Tongue (tissue), 2 donors: Measurements from ENCODE around the gene SLC19A1. TPM values are rescaled to one million over a fixed set of nuclear protein-coding genes. Genes with fewer than 3 reads are reported as not detected.
"Not testable (repeated sequence)": the region's sequence is repeated elsewhere in the genome, so short reads cannot be mapped to it uniquely, and the experiment has no call there.

Experiments
- DNase-seq: peaks from one replicate; pipeline ENCODE4 v3.0.0-alpha.2; 2015
- total RNA-seq: library from RNA; depleted of rRNA; stranded (reverse); fragments of >200 nt; gene quantifications from one replicate; pipeline ENCODE4 v1.2.3, GENCODE V29; 2014

Gene SLC19A1
- total RNA-seq, 1 donor from 2014 or later: 3.7 TPM

DNA sequence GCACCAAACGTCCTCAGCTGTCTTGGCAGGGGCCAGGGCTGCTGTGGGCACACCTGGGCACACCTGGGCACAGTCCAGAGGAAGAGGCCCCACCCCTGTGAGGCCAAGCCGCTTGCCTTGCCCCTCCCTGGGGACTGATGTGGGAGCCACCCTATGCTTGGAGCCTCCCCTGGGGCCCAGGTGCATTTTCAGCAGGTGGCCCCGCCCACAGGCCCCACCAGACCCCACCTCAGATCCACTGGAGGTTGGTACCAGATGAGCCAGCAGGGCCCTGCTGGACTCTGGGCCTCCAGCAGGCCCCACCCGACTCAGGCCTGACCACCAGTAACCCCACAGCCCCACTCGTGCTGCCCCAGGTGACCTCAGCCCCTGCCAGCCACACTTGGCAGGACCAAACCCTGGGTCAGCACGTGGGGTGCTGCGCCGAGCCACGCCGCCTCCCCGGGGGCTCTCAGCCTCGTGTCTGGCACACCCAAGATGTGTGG is 8.8 kb downstream of the SLC19A1 start:
- no peak for DNase-seq

DNA sequence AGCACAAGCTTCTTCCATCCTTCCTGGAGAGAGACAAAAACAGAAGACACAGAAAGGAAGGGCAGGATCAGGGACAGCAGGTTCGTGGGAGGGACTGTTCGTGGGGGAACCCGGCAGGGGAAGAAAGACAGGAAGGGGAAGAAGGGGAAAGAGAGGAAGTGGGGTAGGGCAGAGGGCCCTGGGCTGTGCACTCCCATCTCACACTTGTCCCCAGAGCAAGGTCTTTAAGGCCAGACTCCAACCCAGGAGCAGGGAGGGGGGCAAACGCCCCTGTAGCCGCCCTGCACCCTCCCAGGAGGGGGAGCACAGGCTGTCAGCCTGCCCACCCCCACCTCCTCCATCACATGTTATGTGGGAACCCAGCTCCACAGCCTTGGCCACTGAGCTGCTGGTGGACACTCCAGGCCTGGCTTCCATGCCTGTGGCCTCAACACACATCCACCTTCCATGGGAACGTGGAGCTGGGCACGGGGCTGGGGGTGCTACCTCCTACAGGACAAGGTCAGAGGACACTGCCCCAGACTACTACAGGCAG is 9.3 kb downstream of the SLC19A1 start:
- no peak for DNase-seq

DNA sequence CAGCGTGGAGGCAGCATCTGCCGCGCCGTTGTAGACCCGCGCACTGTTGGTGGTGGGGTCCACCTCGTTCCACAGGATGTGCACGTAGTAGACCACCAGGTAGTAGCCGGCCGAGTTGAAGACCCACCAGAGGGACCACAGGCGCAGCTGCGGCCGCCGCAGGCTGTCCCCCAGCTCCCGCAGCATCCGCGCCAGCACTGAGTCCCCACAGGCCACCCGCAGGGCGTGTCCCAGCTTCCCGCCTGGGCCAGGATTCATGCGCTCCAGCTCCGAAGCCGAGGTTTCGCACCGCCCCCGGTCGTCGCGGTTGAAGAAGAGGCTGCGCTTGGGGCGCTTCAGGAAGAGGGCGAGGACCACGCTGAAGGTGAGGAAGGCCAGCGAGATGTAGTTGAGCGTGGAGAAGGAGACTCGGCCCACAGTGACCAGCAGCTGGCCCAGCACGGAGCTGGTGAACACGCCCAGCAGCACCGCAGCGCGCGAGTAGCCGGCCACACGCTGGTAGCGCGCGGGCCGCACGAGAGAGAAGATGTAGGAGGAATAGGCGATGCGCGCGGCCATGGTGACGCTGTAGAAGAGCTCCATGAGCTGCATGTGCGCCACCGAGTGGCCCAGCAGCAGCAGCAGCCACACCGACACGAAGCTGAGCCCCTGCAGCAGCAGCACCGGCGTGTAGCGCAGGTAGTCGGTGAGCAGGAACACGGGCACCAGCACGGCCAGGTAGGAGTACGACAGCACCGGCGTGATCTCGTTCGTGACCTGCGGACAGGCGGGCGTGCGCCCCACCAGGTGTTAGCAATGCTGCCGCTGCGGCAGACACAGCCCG is 10.6 kb downstream of the SLC19A1 start:
- no peak for DNase-seq

DNA sequence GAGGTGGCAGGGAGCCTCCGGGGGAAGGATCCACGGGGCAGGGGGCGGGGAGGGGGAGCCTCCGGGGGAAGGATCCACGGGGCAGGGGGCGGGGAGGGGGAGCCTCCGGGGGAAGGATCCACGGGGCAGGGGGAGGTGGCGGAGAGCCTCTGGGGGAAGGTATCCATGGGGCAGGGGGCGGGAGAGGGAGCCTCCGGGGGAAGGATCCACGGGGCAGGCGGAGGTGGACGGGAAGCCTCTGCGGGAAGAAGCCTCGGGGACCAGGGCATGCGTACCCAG is 11.2 kb downstream of the SLC19A1 start:
- not testable (repeated sequence) for DNase-seq

DNA sequence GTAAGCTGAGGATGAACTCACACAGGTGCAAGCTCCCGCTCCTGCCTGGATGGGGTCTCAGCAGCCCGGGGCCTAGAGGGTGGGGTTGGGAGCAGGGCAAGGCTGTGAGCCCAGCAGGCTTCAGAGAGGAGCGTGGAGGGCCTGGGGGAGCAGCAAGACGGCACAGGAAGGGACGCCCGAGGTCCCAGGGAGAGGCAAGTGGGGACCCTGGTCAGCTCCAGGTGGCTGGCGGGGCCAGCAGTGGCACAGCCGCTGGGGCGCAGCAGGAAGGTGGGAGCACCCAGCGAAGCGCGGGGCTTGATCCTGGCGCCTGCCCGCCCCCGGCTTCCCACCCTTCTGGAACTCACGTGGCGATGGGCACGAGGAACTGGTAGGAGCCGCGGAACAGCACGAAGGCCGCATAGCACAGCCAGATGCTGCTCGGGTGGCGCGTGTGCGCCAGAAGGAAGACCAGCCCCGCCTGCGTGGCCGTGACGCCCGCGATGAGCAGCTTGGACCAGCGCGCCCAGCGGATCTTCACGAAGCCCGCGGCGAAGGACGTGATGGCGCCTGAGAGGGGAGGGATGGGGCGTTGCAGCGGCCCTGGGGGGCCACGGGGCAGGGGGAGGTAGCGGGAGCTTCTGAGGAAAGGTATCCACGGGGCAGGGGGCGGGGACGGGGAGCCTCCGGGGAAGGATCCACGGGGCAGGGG is 11.7 kb downstream of the SLC19A1 start:
- no peak for DNase-seq

DNA sequence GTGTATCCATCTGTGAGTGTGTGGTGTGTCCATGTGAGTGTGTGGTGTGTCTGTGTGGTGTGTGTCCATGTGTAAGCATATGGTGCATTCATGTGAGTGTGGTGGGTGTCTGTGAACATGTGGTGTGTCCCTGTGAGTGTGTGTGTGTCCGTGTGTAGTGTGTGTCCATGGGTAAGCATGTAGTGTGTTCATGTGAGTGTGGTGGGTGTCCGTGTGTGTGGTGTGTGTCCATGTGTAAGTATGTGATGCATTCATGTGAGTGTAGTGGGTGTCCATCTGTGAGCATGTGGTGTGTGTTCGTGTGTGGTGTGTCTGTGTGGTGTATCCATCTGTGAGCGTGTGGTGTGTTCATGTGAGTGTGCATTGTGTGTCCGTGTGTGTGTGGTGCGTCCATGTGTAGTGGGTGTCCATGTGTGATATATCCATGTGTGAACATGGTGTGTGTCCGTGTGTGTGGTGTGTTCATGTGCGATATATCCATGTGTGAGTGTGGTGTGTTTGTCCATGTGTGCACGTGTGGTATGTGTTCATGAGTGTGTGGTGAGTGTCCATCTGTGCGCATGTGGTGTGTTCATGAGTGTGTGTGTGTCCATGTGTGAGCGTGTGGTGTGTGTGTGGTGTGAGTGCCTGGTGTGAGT is 12.3 kb downstream of the SLC19A1 start:
- DNase-seq: no peak

DNA sequence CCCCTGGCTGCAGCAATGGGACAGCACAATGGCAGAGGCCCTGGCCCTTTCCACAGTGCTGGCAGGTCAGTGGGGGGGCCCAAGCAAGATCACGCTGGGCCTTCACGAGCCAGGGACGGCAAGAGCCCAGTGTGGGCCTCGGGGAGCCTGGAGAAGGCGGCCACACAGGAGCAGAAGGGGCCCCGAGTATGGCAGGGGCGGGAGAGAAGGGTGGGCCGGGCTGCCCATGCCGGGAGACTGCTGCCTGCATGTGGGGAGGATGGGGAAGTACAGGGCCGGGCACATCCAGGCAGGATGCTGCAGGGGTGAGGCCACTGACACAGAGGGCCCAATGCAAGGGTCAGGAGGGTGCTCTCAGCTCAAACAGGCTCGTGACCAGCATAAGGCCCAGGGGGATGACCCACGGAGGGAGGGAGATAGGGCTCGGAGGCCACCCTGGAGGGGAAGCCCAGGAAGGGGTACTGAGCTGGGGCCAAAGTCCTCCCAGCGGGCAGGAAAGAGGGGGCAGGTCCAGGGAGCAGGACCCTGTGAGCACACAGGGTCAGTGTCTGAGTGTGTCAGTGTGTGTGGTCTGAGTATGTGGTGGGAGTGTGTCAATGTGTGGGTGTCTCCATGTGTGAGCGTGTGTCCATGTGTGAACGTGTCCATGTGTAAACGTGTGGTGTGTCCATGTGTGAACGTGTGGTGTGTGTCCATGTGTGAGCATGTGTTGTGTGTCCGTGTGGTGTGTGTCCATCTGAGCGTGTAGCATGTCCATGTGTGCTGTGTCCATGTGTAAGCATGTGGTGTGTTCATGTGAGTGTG is 13.1 kb downstream of the SLC19A1 start:
- no peak for DNase-seq

DNA sequence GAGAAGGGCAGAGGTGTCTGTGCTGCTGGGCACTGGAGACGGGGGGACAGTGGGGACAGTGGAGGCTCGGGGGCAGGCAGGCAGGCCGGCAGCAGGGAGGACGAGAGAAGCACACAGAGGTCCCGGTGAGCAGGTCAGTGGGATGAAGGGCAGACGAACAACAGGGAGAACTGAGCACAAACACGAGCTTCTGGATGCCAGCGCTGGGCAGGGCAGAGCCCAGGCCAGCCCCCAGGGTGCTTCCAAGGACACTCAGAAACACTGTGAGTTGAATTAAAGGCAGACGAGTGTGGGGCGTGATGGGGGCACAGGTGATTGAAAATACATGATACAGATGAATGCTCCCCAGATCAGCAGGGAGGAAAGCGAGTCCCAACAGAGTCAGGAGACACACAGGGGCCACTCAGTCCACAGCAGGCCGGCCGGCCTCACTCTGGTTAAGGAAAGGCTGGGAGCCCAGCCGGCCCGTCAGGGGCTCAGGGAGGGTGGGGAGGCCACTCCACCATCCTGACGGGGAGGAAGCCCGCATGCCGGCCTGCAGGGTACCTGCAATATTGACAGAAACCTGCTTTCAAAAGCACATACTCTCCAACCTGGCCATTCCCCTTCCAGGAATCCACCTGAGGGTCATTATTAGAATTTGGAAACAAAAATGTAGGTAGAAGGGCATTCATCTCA is 14.1 kb downstream of the SLC19A1 start:
- no peak for DNase-seq

DNA sequence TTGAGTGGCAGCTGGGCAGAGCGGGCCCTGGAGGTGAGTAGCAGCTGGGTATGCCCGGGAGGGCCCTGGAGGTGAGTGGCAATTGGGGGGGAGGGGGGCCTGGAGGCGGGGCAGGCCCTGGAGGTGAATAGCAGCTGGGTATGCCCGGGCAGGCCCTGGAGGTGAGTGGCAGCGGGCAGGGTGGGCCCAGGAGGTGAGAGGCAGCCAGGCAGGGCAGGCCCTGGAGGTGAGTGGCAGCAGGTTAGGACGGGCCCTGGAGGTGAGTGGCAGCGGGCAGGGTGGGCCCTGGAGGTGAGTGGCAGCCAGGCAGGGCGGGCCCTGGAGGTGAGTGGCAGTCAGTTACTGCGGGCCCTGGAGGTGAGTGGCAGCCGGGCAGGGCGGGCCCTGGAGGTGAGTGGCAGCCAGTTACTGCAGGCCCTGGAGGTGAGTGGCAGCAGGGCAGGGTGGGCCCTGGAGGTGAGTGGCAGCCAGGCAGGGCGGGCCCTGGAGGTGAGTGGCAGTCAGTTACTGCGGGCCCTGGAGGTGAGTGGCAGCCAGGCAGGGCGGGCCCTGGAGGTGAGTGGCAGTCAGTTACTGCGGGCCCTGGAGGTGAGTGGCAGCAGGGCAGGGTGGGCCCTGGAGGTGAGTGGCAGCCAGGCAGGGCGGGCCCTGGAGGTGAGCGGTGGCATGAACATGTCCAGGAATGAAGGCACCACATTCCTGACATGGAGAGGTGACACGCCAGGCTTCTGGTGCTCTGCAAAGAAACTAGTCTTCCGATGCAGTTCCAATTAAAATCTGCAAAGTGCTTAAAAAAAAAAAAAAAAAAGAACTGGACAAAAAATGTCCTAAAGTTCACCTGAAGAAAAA is 14.9 kb downstream of the SLC19A1 start:
- DNase-seq: not testable (repeated sequence)

DNA sequence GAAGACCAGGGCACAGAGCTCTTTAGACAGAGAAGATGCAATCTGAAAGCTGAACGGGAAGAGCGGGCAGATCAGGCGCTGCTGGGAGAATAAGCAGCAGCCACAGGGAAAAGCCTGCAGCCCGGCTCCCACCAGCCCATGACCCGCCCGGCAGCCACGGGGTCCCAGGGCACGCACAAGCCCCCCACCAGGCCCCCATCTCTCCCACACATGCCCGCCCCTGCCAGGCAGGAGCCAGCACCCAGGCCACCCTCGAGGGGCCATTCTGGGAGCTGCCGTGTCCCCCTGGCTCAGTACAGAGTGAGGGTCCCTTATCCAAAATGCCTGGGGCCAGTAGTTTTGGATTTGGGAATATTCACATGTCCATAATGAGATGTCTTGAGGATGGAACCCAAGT is 16.3 kb downstream of the SLC19A1 start:
- DNase-seq: no peak

DNA sequence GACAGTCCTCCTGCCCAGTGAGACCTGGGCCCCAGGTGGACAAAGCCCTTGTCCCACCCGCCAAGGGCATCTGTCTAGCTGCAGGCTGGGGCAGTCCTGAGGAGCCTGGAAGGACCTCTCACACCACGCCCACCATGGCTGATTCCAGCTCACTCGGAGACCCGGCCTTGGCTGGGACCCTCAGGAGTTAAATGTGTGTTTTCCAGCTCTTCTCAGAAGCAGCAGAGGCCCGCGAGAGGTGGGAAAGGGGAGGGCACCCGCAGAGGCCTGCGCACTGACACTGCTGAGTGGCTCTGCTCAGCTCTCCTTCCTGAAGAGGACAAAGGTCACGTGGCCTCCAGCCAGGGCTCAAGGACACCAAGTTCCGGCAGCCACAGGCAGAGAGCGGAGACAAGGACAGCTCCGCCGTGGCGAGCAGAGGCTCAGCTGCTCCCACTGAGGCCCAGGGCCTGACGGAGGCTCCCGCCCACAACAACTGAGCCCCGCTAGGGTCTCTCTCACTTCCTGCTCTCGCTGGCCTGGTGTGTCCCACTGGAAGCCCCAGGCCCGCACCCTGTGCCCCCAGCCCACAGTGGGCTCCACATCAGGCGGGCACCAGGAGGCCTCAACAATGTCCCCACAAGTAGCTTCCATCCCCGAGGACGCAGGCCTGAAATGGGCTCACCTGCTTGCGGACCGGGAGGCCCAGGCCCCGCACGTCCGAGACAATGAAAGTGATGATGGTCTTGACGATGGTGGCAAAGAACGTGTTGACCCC is 16.9 kb downstream of the SLC19A1 start:
- DNase-seq: peak; percentile 36

DNA sequence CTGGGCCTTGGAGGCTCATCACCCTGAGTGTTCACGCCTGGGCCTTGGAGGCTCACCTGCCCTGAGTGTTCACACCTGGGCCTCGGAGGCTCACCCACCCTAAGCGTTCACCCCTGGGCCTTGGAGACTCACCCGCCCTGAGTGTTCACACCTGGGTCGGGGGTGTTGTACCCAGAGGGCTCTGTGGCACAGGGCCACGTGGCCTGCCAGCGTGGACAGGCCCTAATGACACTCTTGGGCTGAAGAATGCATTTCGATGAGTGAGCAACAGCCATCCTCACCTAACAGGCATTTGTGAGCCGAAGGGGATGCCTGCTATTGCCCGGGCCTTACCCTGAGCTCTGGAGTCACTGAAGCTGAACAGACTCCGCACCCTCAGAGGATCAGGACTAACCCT is 17.5 kb downstream of the SLC19A1 start:
- no peak for DNase-seq

DNA sequence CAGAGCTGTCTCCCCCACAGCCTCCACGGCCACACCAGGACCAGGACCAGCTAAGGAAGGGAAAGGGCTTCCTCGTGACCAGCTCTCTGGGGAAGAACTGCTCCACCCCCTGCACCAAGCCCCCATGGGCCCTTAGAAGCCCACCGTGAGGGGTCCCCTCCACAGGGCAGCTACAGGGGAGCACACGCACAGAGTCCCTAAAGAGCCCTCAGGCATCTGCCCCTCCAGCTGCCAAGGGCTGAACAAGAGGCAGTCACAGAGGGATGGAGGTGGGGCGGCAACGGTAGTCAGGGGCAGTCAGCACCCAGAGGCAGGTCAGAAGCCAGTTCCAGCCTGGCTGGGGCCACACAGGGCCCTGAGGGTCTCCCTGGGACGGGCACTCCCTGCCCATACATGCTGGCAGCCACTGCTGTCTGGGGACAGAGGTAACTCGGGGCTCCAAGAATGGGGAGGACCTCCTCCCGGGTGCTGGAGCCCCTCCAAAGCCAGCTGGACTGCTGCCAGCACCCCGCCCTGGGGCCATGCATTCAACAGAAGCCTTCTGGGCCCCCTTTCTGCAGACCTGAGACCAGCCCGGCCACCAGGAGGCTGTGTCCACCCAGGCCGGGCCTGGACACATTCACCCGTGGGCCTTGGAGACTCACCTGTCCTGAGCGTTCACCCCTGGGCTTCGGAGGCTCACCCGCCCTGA is 18.7 kb downstream of the SLC19A1 start:
- no peak for DNase-seq

DNA sequence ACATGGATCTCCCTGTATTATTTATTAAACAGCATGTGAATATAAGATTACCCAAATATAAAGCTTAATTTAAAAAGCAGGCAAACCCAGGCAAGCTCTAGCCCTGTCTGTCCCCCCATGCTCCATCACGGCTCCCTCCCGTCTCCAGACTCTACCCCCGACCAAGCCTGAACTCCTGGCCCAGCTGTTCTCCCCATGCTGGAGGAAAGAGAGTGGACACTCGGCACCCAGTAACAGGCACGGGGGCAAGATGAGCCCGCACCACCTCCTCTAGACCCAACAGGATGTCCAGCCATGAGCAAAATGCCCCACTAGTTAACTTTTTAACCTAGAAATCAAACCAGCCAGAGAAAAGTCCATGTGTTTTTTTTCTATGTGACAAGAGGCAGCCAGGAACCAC is 19.3 kb downstream of the SLC19A1 start:
- no peak for DNase-seq

DNA sequence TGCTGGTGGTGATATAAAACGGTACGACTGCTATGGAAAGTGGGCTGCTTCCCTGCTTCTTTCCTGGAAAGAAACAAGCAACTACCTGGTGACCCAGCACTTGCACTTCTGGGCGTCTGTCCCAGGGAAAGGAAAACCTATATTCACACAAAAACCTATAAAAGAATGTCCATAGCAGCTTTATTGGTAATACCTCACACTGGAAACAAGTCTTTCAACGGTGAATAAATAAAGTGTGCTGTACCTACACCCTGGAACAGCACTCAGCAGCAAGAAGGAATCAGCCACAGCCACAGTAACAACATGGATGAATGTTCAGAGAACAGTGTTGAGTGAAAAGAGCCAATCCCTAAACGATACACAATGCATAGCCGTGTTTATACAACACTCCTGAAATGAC is 19.9 kb downstream of the SLC19A1 start:
- DNase-seq: no peak

DNA sequence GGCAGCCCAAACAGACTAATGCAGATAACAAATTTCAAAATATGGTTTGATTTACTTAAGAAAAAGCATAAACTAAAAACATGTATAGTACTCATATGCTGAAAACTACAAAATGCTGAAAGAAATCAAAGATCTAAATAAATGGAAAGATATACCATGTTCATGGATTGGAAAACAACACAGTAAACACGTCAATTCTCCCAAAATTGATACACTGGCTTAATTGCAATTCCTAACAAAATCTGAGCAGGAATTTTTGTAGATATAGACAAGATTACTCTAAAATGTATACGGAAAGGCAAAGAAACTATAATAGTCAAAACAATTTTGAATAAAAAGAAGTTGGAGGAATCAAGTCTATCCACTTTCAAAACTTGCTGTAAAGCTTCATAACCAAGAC is 21.0 kb downstream of the SLC19A1 start:
- DNase-seq: no peak

DNA sequence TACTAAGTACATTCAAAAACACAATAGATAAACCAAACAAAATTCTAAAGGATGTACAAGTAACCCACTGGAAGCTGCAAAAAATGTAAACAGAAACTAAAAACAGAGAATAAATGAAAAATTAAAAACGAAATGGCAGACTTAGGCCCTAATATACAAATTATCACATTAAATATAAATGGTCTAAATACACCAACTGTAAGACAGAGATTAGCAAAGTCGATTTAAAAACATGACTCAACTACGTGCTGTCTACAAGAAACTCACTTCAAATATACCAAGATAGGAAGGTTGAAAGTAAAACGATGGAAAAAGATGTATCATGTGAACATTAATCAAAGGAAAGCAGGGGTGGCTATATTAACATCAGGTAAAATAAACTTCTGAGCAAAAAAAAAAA is 23.1 kb downstream of the SLC19A1 start:
- no peak for DNase-seq

DNA sequence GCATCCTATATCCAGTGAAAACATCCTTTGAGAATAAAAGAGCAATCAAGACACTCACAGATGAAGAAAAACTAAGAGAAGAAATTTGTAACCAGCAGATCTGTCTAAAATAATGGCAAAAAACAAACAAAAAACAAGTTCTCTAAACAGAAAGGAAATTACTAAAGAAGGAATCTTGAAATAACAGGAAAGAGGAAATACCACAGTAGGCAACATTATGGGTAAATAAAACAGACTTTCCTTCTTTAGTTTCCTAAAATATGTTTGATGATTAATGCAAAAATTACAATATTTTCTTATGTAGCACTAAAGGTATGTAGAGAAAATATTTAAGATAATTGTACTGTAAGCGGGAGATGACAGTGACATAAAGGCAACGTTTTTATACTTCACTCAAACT is 23.5 kb downstream of the SLC19A1 start:
- DNase-seq: no peak
